Stimulated activated CD8-positive, alpha-beta memory T cell treated with anti-CD3 and anti-CD28 coated beads, Interleukin-7, amount 100 ng/mL, for 1 hour (primary cell): ENCODE results near the gene RTN4RL2.
A peak's percentile ranks its signal among the peaks of the same experiment; 100 is the strongest.

ENCODE experiments used
- DNase-seq, 2 donors: peaks; one replicate each; pipeline ENCODE4 v3.0.0-alpha.2; 2020; ENCODE audit warnings: low read depth in 2 of 2

The RTN4RL2 gene

GRCh38 chr11:57460022-57460757 is at the start of gene RTN4RL2:
RTN4RL2 (plus strand) TSS chr11:57460528; CDS start chr11:57460866, 338 bp downstream.
- no peak for DNase-seq

GRCh38 chr11:57413681-57414080 is 46.6 kb upstream of the RTN4RL2 start:
- no peak for DNase-seq

- no peak for DNase-seq
Observed at GRCh38 chr11:57414612-57415212, 45.6 kb upstream of the RTN4RL2 start.

GRCh38 chr11:57416436-57416835 is 43.9 kb upstream of the RTN4RL2 start:
- no peak for DNase-seq

DNA sequence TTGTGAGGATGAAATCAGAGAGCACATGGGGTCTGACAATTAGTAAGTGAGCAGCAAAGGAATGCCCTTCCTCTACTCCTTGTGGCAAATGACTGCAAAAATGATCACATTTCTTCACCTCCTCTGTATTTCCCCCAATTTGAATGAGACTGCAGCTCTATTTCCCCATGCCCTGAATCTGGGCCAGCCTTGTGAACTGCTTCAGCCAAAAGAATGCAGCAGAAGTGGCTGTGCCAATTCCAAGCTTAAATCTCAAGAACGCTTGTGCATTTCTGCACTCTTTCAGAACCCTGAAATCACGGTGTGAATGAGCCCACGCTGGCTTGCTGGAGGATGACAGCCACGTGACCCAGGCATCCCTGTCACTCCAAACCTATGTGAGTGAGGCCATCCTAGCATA is 43.3 kb upstream of the RTN4RL2 start:
- DNase-seq = no peak

DNA sequence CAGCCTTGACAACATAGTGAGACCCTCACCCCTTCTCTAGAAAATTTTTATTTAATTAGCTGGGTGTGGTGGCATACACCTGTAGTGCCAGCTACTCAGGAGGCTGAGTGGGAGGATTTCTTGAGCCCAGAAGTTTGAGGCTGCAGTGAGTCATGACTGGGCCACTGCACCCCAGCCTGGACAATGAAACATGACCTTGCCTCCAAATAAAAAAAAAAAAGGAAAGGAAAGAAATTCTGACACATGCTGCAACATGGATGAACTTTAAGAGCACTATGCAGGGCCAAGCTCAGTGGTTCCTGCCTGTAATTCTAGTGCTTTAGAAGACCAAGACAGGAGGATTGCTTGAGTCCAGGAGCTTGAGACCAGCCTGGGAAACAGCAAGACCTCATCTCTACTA is 42.2 kb upstream of the RTN4RL2 start:
- no peak for DNase-seq

DNA sequence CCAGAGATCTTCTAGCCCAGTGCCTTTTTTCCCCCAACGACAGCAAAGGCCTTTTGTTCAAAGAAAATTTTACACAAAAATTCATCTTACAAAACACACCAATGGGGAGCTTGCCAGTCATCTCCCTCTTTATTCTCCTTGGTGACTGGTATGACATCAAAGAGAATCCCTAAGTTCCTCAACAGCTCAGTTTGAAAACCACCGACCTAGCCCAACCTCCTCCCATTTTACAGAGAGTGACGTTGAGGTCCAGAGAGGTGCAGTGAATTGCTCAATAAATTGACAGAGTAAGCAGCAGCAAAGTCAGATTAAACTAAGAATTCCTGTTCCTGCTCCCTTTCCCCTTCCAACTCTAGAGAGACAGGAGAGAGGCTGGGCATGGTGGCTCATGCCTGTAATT is 41.2 kb upstream of the RTN4RL2 start:
- DNase-seq = no peak

DNA sequence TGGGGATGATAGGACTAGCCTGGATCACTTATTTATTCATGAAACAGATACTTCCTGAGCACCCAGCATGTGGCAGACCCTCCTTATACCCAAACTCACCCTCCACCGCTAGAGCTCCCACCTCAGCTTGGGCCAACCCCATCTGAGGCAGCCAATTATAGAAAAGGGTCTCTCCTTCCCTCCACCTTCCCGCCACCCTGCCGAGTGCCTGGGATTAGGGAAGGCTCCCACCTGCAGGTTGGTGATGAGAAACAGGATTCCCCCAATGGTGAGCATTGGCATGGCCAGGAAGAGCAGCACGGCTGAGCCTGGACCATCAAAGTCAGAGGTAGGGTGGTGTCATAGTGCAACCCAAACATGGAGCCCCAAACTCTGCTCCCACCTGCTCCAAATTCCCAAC is 39.3 kb upstream of the RTN4RL2 start:
- DNase-seq = no peak

DNA sequence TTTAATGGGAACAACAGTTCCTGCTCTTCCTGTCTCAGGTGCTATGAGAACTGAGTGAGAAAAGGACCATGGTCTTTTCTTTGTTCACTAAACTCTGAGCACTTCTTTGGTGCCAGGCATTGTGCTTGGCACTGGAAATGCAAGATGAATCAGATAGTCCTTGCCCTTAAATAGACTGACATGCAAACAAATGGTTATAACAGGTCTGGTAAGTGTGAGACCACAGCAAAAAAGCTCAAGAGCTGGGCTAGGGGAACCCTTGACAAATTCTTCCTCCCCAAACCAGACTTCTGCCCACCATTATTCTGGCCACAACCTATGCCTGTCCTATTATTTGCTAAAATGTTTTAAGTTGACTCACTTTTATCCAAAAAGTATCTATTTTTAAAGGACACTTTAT is 38.5 kb upstream of the RTN4RL2 start:
- DNase-seq = no peak

DNA sequence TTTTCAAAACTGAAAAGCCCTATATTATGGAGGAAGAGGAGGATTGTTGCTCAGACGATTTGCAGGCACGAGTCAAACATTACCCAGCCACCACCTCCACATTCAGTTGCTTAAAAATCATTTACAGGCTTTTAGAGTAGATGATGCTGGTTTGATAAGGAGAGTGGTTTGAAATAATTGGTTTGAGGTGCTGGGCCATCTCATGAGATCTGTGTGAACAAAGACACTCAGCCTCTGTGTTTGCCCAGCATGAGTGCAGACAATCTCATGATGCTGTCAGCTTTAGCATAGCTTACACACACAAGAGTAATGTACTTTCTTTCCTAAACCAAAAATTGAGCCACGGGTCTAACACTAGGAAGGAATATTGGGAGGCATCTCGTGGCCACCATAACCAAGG is 37.7 kb upstream of the RTN4RL2 start:
- DNase-seq = no peak

GRCh38 chr11:57424137-57424791 is 36.1 kb upstream of the RTN4RL2 start:
- DNase-seq = no peak

- DNase-seq = peak; percentile 66 to 70
Observed at GRCh38 chr11:57424792-57425564, 35.4 kb upstream of the RTN4RL2 start.

GRCh38 chr11:57425565-57426438 is 34.5 kb upstream of the RTN4RL2 start:
- no peak for DNase-seq

GRCh38 chr11:57426439-57426928 is 33.8 kb upstream of the RTN4RL2 start:
- no peak for DNase-seq

GRCh38 chr11:57426929-57427726 is 33.2 kb upstream of the RTN4RL2 start, which contains the start of gene SLC43A3:
SLC43A3 (minus strand) TSS chr11:57427121; CDS start chr11:57426172, 949 bp downstream.
- peak; percentile 26 to 34 for DNase-seq

DNA sequence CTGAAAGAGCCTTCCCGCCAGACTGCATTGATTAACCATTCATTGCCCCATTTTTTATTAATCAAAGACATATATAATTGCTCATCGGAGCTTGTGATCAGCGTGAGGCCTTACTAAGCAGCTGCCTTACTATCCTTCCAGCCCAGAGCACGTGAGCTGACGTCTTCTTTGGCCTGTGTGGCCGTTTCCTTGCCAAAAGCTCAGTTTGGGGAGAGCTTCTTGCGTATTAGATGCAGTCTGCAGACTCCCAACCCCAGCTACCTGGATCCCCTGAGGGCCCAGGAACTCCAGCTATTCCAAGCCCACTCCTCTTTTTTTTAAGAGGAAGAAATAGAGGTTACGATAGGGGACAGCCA is 32.6 kb upstream of the RTN4RL2 start:
- no peak for DNase-seq

DNA sequence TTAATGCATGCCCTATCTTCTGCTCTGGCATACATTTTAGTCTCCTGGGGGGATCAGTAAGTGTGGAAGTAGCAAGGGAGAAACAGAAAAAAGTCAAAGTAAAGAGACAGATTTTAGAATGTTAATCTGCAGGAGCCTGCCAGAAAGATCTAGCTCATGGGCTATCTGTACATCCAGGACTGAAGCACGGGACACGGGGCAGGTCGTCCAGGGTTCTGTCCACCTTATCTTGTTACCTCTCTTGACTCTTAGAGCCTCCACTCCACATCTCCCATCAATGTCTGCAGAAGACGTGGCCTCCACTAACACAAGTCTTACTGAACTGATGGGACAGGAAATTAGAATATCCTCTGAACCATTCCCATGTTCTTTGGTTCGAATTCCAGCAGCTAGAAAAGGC is 31.7 kb upstream of the RTN4RL2 start:
- DNase-seq = no peak

DNA sequence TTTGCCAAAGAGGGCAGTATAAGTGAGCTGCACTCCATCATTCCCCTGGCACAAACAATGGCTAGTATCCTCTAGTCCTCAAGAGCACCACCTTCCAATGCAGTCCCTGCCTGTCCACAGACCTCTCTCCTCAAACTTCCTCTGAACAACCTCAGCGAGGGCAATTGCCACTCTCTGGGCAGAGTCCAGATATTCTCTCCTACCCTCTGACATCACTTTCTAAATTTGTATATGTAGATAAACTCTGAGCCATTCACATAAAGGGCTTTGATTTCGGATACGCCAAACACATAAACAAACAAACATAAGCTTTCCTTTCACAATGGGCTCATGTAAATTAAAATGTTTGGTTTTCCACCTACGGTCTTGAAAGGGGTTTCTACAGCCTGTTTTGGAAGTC is 30.4 kb upstream of the RTN4RL2 start:
- no peak for DNase-seq

- no peak for DNase-seq
Observed at GRCh38 chr11:57430952-57431351, 29.4 kb upstream of the RTN4RL2 start.

- DNase-seq = no peak
Observed at GRCh38 chr11:57432149-57432561, 28.2 kb upstream of the RTN4RL2 start.
